ENCODE results near the gene CEP162. TPM values are rescaled to one million over a fixed set of nuclear protein-coding genes. Genes with fewer than 3 reads are reported as not detected.
"Not testable (repeated sequence)": the region's sequence is repeated elsewhere in the genome, so short reads cannot be mapped to it uniquely, and the experiment has no call there.

CEP162 gene
- polyA plus RNA-seq, 4 donors: 15.2 to 20.4 (median 18.8) TPM

DNA sequence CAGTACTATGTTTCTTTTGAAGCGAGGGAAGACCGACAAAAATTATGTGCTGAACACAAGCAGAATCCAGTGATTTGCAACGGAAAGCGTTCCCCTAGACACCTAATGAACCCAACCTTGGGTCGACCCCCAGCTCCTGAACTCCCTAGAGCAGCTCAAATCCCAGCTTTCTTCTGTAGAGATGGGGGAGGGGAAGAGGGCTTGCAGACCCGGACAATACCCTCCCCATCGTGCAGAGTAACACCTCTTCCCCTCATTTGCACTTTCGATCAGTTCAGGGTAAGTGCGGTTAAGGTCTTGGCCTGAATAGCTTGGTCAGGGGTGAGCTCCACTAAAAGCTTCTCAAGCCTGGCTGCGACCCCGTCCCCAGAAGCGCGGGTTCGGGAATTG, 404 bp downstream of the CEP162 start:
- DNase-seq (ENCODE audit: low read depth in 4 of 4, low spot score in 3 of 4): peak in 1 of 4 donors; percentile 1

DNA sequence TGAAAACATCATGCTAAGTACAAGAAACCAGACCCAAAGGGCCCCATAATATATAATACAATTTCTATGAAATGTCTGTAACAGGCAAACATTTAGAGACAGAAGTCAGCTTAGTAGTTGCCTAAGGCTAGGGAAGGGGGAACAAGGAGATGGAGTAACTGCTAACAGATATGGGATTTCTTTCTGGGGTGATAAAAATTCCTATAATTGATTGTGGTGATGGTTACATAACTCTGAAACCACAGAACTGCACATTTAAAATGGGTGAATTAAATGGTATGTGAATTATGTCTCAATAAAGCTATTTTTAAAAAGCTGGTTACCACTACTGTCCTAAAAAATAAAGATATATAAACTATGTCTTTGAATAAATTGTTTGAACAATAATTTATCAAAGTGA, 3.2 kb downstream of the CEP162 start:
- DNase-seq (ENCODE audit: low read depth in 4 of 4, low spot score in 3 of 4): no peak

DNA sequence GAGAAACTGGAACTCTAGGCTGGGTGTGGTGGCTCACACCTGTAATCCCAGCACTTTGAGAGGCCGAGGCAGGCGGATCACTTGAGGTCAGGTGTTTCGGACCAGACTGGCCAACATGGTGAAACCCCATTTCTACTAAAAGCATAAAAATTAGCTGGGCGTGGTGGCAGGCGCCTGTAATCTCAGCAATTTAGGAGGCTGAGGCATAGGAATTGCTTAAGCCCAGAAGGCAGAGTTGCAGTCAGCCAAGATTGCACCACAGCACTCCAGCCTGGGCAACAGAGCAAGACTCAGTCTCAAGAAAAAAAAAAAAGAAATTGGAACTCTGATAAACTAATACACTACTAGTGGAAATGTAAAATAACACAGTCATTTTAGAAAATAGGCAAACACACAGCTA, 3.8 kb downstream of the CEP162 start:
- not testable (repeated sequence) for DNase-seq (ENCODE audit: low read depth in 4 of 4, low spot score in 3 of 4)

DNA sequence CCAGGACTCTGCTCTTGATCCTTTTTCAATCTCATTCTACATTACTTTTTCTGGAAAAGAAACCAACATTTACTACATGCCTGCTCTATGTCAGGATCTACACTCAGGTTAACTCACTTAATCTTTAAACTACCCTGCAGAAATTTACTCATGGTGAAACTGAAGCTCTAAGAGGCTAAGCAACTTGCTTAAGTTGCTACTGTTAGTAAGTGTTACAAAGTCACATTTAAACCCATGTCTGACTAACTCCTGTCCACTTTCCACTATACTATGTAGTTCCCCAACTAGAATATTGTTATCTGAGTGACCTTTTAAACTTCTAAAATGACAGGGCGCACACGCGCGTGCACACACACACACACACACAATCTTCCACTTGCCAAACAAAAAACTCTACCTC, 5.0 kb downstream of the CEP162 start:
- DNase-seq (ENCODE audit: low read depth in 4 of 4, low spot score in 3 of 4): no peak

GRCh38 chr6:84220809-84221409, 6.5 kb downstream of the CEP162 start:
- peak in 2 of 4 donors; percentile 5 to 10 for DNase-seq (ENCODE audit: low read depth in 4 of 4, low spot score in 3 of 4)

- DNase-seq (ENCODE audit: low read depth in 4 of 4, low spot score in 3 of 4): no peak
These were observed 9.4 kb downstream of the CEP162 start for GRCh38 chr6:84218091-84218490.

GRCh38 chr6:84213217-84213616, 14.2 kb downstream of the CEP162 start:
- no peak for DNase-seq (ENCODE audit: low read depth in 4 of 4, low spot score in 3 of 4)

DNA sequence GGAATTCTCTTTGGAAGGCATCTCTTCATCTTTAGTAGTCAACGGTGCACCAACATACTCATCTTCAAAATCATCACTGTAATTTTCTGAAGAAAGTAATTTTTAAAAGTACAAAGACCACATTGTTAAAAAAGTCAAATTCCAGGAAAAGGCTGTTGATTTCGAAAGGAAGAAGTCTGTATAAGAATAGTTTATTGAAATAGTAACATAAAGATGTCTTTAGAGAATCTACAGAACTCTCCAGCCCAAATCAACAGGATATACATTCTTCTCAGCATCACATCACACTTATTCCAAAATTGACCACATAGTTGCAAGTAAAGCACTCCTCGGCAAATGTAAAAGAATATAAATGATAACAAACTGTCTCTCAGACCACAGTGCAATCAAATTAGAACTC, 23.4 kb downstream of the CEP162 start:
- no peak for DNase-seq (ENCODE audit: low read depth in 4 of 4, low spot score in 3 of 4)

DNA sequence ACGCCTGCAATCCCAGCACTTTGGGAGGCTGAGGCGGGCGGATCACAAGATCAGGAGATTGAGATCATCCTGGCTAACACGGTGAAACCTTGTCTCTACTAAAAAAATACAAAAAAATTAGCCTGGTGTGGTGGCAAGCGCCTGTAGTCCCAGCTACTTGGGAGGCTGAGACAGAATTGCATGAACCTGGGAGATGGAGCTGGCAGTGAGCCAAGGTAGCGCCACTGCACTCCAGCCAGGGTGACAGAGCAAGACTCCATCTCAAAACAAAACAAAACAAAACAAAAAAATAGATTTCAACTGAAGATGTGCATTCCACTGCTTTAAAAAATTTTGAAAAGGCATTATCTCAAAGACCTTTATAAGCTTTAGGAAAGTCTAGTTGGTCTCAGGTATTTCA, 27.5 kb downstream of the CEP162 start:
- not testable (repeated sequence) for DNase-seq (ENCODE audit: low read depth in 4 of 4, low spot score in 3 of 4)

DNA sequence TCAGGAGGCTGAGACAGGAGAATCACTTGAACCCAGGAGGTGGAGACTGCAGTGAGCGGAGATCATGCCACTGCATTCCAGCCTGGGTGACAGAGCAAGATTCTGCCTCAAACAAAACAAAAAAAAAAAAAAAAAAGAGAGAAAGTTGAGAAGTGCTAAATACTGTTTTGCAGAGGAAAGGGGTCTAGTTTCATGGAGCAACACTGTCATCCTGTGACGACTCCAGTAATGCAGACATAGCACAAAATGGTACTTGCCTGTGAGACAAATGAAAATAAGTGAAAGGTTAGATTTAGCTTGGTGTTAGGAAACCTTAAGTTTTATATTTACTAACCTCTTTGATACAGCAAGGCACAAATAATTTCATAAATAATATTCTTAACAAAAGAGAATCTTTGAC, 29.7 kb downstream of the CEP162 start:
- DNase-seq (ENCODE audit: low read depth in 4 of 4, low spot score in 3 of 4): peak in 2 of 4 donors; percentile 2 to 4

- no peak for DNase-seq (ENCODE audit: low read depth in 4 of 4, low spot score in 3 of 4)
These were observed 34.2 kb downstream of the CEP162 start for GRCh38 chr6:84193114-84193708.

DNA sequence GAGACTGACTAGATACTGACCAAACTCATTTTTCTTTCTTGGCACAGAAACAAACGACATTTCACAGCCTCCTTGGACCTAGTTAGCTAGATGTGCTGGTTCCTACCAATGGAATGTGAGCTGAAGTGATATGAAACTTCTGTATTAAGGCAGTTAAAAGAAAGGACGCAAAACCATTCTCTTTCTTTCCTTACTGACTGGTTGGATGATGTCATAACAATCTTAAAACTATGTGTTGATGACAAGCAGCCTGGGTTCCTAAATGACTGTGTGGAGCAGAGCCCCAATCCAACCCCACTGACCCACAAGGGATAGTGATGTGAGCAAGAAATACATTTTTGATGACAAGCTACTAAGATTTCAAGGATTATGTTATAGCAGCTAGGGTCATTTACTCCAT, 35.6 kb downstream of the CEP162 start:
- DNase-seq (ENCODE audit: low read depth in 4 of 4, low spot score in 3 of 4): no peak

GRCh38 chr6:84189356-84189755, 38.1 kb downstream of the CEP162 start:
- DNase-seq (ENCODE audit: low read depth in 4 of 4, low spot score in 3 of 4): not testable (repeated sequence)

- no peak for DNase-seq (ENCODE audit: low read depth in 4 of 4, low spot score in 3 of 4)
These were observed 44.0 kb downstream of the CEP162 start for GRCh38 chr6:84183430-84183829.

GRCh38 chr6:84182001-84182400, 45.4 kb downstream of the CEP162 start:
- DNase-seq (ENCODE audit: low read depth in 4 of 4, low spot score in 3 of 4): no peak

- no peak for DNase-seq (ENCODE audit: low read depth in 4 of 4, low spot score in 3 of 4)
These were observed 50.2 kb downstream of the CEP162 start for GRCh38 chr6:84177241-84177640.

DNA sequence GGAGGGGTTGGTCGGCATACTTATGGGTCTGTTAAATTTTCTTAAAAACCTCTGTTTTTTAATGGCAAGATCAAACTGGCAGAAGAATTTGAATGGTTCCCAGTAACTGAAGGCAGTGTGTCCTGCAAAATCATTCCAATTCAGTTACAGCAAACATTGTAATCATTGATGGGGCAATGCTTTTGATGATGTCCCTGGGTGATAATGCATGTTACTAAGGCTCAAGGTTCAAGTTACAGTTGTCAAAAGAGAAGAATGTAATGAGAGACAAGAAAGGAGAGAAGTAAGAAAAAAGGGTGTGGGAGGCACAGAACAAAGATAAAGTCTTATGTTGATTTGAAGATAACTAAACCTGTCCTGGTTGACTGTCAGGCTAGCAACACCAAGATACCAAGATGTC, 54.9 kb downstream of the CEP162 start:
- no peak for DNase-seq (ENCODE audit: low read depth in 4 of 4, low spot score in 3 of 4)

- DNase-seq (ENCODE audit: low read depth in 4 of 4, low spot score in 3 of 4): no peak
These were observed 55.4 kb downstream of the CEP162 start for GRCh38 chr6:84172080-84172479.

GRCh38 chr6:84167457-84167856, 60.0 kb downstream of the CEP162 start:
- DNase-seq (ENCODE audit: low read depth in 4 of 4, low spot score in 3 of 4): no peak

GRCh38 chr6:84166395-84166794, 61.0 kb downstream of the CEP162 start:
- no peak for DNase-seq (ENCODE audit: low read depth in 4 of 4, low spot score in 3 of 4)

DNA sequence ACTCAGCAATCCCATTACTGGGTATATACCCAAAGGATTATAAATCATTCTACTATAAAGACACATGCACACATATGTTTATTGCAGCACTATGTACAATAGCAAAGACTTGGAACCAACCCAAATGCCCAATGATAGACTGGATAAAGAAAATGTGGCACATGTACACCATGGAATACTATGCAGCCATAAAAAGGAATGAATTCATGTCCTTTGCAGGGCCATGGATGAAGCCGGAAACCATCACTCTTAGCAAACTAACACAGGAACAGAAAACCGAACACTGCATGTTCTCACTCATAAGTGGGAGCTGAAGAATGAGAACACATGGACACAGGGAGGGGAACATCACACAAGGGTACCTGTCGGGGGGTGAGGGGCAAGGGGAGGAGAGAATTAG, 63.1 kb downstream of the CEP162 start:
- not testable (repeated sequence) for DNase-seq (ENCODE audit: low read depth in 4 of 4, low spot score in 3 of 4)

- no peak for DNase-seq (ENCODE audit: low read depth in 4 of 4, low spot score in 3 of 4)
These were observed 66.3 kb downstream of the CEP162 start for GRCh38 chr6:84161190-84161589.

DNA sequence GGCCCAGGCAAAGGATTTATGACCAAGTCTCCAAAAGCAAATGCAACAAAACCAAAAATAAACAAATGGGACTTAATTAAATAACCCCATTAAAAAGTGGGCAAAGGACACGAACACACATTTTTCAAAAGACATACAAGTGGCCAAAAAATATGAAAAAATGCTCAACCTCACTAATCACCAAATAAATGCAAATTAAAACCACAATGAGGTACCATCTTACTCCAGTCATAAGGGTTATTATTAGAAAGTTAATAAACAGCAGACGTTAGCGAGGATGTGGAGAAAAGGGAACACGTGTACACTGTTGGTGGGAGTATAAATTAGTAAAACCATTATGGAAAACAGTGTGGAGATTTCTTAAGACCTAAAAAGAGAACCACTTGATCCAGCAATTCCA, 71.1 kb downstream of the CEP162 start:
- no peak for DNase-seq (ENCODE audit: low read depth in 4 of 4, low spot score in 3 of 4)
